Liver (tissue), 3 donors: ENCODE results near the gene ARHGAP1.

Source experiments
- JUND ChIP-seq, 2 donors: IDR thresholded peaks; 2 replicates each; pipeline ENCODE4 v1.6.1; 2016; ENCODE audit warnings: antibody characterized with exemption in 2 of 2
- RXRA ChIP-seq, 2 donors: IDR thresholded peaks; 2 replicates each; pipeline ENCODE4 v1.6.1; 2017 to 2018; ENCODE audit warnings: antibody characterized with exemption in 2 of 2, mild to moderate bottlenecking in 1 of 2
- TF ChIP-seq, protein P1 (sequence below): fragments of 150-350 bp; IDR thresholded peaks from 2 replicates; pipeline ENCODE4 v1.5.1; 2017; ENCODE audit warnings: improper control_type of control experiment, low read depth, low read length; ENCODE audit not compliant: missing input control
- TF ChIP-seq, protein P2 (sequence below): IDR thresholded peaks from 2 replicates; pipeline ENCODE4 v1.6.1; 2016; ENCODE audit warnings: antibody characterized with exemption, mild to moderate bottlenecking
- donor health status: healthy.
- donor health status: healthy.

DNA sequence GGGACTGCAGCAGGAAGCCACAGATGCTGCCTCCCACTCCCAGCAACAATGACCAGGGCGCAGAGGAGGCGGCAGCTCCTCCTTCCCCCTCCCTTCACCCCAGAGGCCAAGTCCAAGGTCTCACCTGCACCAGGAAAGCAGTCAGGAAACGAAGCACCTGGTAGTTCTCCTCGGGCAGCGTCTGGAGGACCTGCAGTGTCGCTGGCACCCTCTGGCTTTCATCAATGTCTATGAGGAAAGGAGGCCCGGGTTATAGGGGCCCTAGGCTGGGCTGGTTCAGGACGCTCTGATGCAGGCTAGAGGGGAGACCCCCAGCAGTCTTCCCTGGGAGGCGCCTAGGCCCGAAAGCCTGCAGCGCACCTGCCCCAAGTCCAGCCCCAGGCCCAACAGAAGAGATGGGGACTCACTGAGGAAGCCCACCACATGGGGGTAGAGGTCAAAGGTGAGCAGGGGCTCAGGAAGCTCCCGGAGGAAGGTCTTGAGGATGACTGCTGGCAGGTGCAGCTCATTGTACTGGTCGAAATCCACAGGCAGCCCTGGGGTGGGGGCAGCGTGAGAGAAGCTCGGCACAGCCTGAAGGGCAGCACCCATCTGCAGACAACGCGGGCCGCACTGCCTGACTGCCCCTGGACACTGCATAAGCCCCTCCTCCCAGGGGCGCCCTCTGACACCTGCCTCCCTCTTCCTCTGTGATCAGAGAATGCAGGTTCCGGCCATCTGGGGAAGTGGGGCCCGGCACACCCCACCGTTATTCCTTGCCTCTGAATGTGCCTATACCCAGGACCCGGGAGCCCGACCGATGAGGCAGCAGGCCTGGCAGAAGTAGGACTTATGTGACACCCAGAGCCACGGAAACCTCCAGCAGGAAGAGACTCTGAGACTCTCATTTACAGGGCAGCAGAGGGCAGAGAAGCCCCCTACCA is 20.9 kb downstream of the ARHGAP1 start:
- TF ChIP-seq, protein P1, sequence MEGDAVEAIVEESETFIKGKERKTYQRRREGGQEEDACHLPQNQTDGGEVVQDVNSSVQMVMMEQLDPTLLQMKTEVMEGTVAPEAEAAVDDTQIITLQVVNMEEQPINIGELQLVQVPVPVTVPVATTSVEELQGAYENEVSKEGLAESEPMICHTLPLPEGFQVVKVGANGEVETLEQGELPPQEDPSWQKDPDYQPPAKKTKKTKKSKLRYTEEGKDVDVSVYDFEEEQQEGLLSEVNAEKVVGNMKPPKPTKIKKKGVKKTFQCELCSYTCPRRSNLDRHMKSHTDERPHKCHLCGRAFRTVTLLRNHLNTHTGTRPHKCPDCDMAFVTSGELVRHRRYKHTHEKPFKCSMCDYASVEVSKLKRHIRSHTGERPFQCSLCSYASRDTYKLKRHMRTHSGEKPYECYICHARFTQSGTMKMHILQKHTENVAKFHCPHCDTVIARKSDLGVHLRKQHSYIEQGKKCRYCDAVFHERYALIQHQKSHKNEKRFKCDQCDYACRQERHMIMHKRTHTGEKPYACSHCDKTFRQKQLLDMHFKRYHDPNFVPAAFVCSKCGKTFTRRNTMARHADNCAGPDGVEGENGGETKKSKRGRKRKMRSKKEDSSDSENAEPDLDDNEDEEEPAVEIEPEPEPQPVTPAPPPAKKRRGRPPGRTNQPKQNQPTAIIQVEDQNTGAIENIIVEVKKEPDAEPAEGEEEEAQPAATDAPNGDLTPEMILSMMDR = no peak
- TF ChIP-seq, protein P2, sequence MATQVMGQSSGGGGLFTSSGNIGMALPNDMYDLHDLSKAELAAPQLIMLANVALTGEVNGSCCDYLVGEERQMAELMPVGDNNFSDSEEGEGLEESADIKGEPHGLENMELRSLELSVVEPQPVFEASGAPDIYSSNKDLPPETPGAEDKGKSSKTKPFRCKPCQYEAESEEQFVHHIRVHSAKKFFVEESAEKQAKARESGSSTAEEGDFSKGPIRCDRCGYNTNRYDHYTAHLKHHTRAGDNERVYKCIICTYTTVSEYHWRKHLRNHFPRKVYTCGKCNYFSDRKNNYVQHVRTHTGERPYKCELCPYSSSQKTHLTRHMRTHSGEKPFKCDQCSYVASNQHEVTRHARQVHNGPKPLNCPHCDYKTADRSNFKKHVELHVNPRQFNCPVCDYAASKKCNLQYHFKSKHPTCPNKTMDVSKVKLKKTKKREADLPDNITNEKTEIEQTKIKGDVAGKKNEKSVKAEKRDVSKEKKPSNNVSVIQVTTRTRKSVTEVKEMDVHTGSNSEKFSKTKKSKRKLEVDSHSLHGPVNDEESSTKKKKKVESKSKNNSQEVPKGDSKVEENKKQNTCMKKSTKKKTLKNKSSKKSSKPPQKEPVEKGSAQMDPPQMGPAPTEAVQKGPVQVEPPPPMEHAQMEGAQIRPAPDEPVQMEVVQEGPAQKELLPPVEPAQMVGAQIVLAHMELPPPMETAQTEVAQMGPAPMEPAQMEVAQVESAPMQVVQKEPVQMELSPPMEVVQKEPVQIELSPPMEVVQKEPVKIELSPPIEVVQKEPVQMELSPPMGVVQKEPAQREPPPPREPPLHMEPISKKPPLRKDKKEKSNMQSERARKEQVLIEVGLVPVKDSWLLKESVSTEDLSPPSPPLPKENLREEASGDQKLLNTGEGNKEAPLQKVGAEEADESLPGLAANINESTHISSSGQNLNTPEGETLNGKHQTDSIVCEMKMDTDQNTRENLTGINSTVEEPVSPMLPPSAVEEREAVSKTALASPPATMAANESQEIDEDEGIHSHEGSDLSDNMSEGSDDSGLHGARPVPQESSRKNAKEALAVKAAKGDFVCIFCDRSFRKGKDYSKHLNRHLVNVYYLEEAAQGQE = no peak
- TF ChIP-seq JUND (IDR thresholded peaks at IDR 0.05) = no peak
- TF ChIP-seq RXRA (IDR thresholded peaks at IDR 0.05) = no peak
